Prostate gland (tissue), 2 donors: Measurements from ENCODE around the gene MXD3. TPM values are rescaled to one million over a fixed set of nuclear protein-coding genes. Genes with fewer than 3 reads are reported as not detected.

Experiments used
- DNase-seq: peaks from one replicate; pipeline ENCODE4 v3.0.0-alpha.2; 2019; ENCODE audit warnings: low spot score
- H3K27ac ChIP-seq, 2 donors: fragments of 200-600 bp; sonication (generic); 2 replicates each; pipeline ENCODE4 v1.5.1; 2017 to 2019
- H3K27me3 ChIP-seq: fragments of 200-600 bp; sonication (generic); replicated peaks from 2 replicates; pipeline ENCODE4 v1.5.1; 2019; ENCODE audit not compliant: insufficient read depth
- H3K36me3 ChIP-seq, 2 donors: fragments of 200-600 bp; sonication (generic); 1 replicate in 1 of 2; 2 replicates in 1 of 2; pipeline versions ENCODE4 v1.5.1 to v1.8.1; 2017 to 2019
- H3K4me1 ChIP-seq: fragments of 200-600 bp; sonication (generic); replicated peaks from 2 replicates; pipeline ENCODE4 v1.5.1; 2019
- H3K4me3 ChIP-seq, 2 donors: fragments of 200-600 bp; sonication (generic); 2 replicates each; pipeline ENCODE4 v1.5.1; 2017 to 2019
- H3K9me3 ChIP-seq: fragments of 200-600 bp; sonication (generic); 2 replicates; pipeline ENCODE4 v1.5.1; 2017
- CTCF ChIP-seq, 4 experiments: fragments of 200-600 bp in 2 of 4; fragments of 450-650 bp in 2 of 4; sonication (generic) in 2 of 4; IDR thresholded peaks; 1 replicate in 3 of 4; 2 replicates in 1 of 4; pipeline ENCODE4 v1.5.1; 2016 to 2019; ENCODE audit warnings: antibody characterized with exemption in 4 of 4, mild to moderate bottlenecking in 2 of 4, moderate library complexity in 2 of 4
- POLR2A ChIP-seq: fragments of 450-650 bp; IDR thresholded peaks from one replicate; pipeline ENCODE4 v1.6.1; 2016; ENCODE audit warnings: antibody characterized with exemption, mild to moderate bottlenecking
- POLR2AphosphoS5 ChIP-seq: sonication (generic); formaldehyde crosslinking; IDR thresholded peaks from one replicate; pipeline ENCODE4 v1.6.1; 2017; ENCODE audit warnings: antibody characterized with exemption
- WGBS: methylation state at CpG from one replicate; pipeline ENCODE4 v1.1.5; 2018; 5-methylcytosine and 5-hydroxymethylcytosine counted together
- intact Hi-C: fragments of 100-400 bp; cut with DNase I; formaldehyde crosslinking; loops from one replicate; pipeline ENCODE4 v1.14.2; 2022
- total RNA-seq, 2 donors: library from RNA; depleted of rRNA; stranded (reverse); fragments of >200 nt; gene quantifications; one replicate each; pipeline ENCODE4 v1.1.0, GENCODE V29; 2016

MXD3 gene
- total RNA-seq, 2 donors from 2014 or later: 13.5 to 20.5 TPM

DNA sequence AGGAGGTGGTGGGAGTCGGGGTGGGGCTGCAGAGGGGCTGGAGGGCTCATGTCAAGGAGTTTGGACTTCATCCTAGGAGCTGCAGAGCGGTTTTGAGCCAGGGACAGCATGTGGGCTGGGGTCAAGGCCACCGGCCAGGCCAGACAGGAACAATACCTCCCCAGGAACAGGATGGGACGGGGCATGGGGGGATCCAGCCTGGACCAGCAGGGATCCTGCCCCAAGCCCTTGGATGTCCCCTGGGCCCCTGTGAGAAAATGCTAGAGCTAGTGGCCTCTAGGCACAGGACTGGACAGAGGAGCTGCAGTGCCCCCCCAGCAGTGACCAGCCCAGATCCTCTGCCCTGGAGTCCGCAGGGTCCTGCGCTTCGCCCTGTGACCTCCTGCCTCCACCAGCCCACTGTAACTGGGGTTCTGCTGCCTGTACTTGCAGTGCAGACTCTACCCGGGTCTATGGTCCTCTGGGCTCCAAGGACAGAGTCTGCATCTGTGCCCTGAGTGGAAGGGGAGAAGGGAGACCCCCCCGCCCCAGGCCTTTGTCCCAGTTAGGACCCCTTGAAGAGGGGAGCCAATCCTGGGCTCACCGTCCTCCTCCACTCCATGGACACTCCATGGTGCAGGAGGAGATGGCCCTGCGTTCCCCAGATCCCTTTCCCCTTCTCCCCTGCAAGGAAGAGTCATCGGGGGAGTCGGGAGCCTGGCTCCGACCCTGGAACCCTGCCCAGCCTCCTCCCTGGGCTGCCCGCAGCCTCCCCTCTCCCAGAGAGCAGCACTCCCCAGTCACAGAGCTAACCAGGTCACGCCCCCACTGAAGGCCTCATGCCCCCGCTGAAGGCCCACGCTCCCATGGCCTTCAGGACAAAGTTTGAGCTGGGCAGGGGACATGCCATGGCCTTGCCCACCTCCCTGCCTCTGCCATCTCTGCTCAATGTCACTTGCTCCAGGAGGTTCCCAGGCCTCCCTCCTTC, 3.0 kb upstream of the MXD3 start:
- Histone ChIP-seq H3K4me1 (peaks cover 11% of the 10 kb centered on the region), H3K27me3 (no peaks in the 10 kb centered on the region), H3K4me3 (no peak overlapping the region), H3K9me3 (no peaks in the 10 kb centered on the region), H3K36me3 (no peaks in the 10 kb centered on the region), H3K27ac (no peak overlapping the region)
- 87% methylated on average over 18 of the region's 18 CpGs for WGBS
- intact Hi-C loops: loop anchor here (5.0 kb wide), 2 partner anchors 43 to 143 kb away; partner anchors contain the start of gene RGS14
- TF ChIP-seq POLR2A: no peak
- no peak for TF ChIP-seq CTCF (IDR thresholded peaks at IDR 0.05)
- no peak for TF ChIP-seq POLR2AphosphoS5
- no peak for DNase-seq

- H3K4me3 ChIP-seq: no peak overlapping the region
- H3K36me3 ChIP-seq: no peaks in the 10 kb centered on the region
- H3K4me1 ChIP-seq: peaks cover 11% of the 10 kb centered on the region
- no peak overlapping the region for H3K27ac ChIP-seq
- 91% methylated on average over 15 of the region's 15 CpGs for WGBS
- TF ChIP-seq POLR2AphosphoS5 (no peak), POLR2A (no peak), CTCF (IDR thresholded peaks at IDR 0.05) (no peak)
- no peaks in the 10 kb centered on the region for H3K9me3 ChIP-seq
- no peaks in the 10 kb centered on the region for H3K27me3 ChIP-seq
- intact Hi-C loops: loop anchor here (5.0 kb wide), 1 partner anchor 44 kb away; the partner anchor contains the start of gene RGS14
- no peak for DNase-seq
Measured at GRCh38 chr5:177313561-177314259, 2.0 kb upstream of the MXD3 start.

DNA sequence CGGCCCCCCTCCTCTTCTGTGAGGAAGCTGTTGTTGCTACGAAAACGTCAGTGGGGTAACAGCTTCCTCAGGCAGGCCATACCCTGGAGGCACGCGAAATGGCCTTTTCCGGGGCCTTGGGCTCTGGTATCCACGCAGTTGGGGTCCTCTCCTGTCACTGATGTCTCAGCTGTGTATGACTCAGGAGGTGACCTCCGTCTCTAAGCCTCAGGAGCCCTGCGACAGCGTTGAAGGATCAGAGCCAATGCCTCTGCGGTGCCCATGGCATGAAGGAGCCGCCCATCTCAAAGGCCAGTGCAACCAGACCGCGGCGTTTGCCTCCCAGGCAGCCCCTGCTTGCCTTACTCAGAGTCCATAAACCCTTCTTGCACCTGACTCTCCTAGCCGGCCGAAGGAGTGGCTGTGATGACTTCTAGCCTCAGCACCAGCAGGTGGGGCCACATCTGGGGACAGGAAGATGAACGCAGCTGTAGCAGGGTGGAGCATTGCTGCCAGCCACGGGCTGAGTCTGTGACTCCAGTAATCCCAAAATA, 1.0 kb upstream of the MXD3 start:
- no peaks in the 10 kb centered on the region for H3K9me3 ChIP-seq
- WGBS: 9% methylated on average over 19 of the region's 19 CpGs
- no peak for DNase-seq
- intact Hi-C loops: loop anchor here (5.0 kb wide), 1 partner anchor 45 kb away; the partner anchor contains the start of gene RGS14
- TF ChIP-seq POLR2A: no peak
- H3K27ac ChIP-seq: no peak overlapping the region
- no peak overlapping the region for H3K4me3 ChIP-seq
- H3K27me3 ChIP-seq: no peaks in the 10 kb centered on the region
- H3K4me1 ChIP-seq: peaks cover 11% of the 10 kb centered on the region
- H3K36me3 ChIP-seq: no peaks in the 10 kb centered on the region

DNA sequence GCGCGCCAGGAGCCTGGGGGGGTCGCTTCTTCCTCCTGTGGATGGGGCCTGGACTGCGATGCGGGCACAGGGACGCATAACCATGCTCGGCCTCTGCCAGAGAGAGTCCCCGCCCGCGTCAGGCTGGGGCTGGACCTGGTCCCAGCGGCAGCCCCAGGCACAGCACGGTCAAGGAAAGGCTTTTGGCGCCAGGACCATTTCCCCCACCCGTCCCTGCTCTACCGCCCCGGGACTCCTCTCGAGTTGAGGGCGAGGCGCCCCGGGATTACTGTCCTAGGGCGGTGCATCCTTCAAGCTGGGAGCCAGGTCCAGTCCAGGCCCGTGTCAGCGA, 341 bp downstream of the MXD3 start:
- Histone ChIP-seq H3K4me1 (peaks cover 11% of the 10 kb centered on the region), H3K36me3 (peaks cover 0 to 3% of the 10 kb centered on the region in 2 donors), H3K4me3 (peak overlapping the region; percentile 36 to 50), H3K9me3 (no peaks in the 10 kb centered on the region), H3K27me3 (no peaks in the 10 kb centered on the region), H3K27ac (no peak overlapping the region)
- no peak for TF ChIP-seq POLR2AphosphoS5
- TF ChIP-seq CTCF (IDR thresholded peaks at IDR 0.05): no peak
- TF ChIP-seq POLR2A: no peak
- DNase-seq: no peak
- 0% methylated on average over 21 of the region's 23 CpGs for WGBS
- intact Hi-C loops: loop anchor here (5.0 kb wide), 1 partner anchor 46 kb away; the partner anchor contains the start of gene RGS14
